OCI-LY3 (cell line): ENCODE results near the gene ATRAID.

Experiments used
- H2AFZ ChIP-seq: fragments of 200-600, 300-600 bp; shearing (Covaris generic); 2 replicates; pipeline ENCODE4 v1.6.0; 2014; ENCODE audit warnings: antibody characterized with exemption, low read depth, low read length
- H3K27ac ChIP-seq: fragments of 200-600, 300-600 bp; sonication (generic); 2 replicates; pipeline ENCODE4 v1.5.1; 2014; ENCODE audit warnings: mild to moderate bottlenecking, low read length, moderate library complexity, mixed read lengths
- H3K27me3 ChIP-seq: fragments of 200-600, 300-600 bp; sonication (generic); 2 replicates; pipeline ENCODE4 v1.6.1; 2014; ENCODE audit warnings: low read depth, low read length, mixed read lengths
- H3K36me3 ChIP-seq: fragments of 200-600, 300-600 bp; sonication (generic); replicated peaks from 2 replicates; pipeline ENCODE3; 2014; ENCODE audit warnings: low read depth, low read length, mixed read lengths
- H3K4me1 ChIP-seq: fragments of 300-600, 200-600 bp; sonication (generic); 2 replicates; pipeline ENCODE4 v1.6.1; 2014; ENCODE audit warnings: low read length, mixed read lengths
- H3K4me2 ChIP-seq: fragments of 200-600, 300-600 bp; sonication (generic); 2 replicates; pipeline ENCODE4 v1.6.1; 2014; ENCODE audit warnings: low read length, mixed read lengths
- H3K4me3 ChIP-seq: fragments of 300-600, 200-600 bp; sonication (generic); 2 replicates; pipeline ENCODE4 v1.5.1; 2014; ENCODE audit warnings: antibody characterized with exemption, mild to moderate bottlenecking, low read length, moderate library complexity
- H3K79me2 ChIP-seq: fragments of 300-600, 200-600 bp; shearing (Covaris generic); 2 replicates; pipeline ENCODE4 v1.6.1; 2014; ENCODE audit warnings: mild to moderate bottlenecking, low read length, mixed read lengths
- H3K9ac ChIP-seq: fragments of 300-600, 200-600 bp; shearing (Covaris generic); 2 replicates; pipeline ENCODE4 v1.6.0; 2014; ENCODE audit warnings: mild to moderate bottlenecking, low read length, moderate library complexity
- H3K9me3 ChIP-seq: fragments of 200-600, 300-600 bp; shearing (Covaris generic); 2 replicates; pipeline ENCODE4 v1.6.1; 2014; ENCODE audit warnings: low read length, mixed read lengths; ENCODE audit not compliant: insufficient read depth
- H4K20me1 ChIP-seq: fragments of 200-600, 300-600 bp; sonication (generic); 2 replicates; pipeline ENCODE4 v1.6.1; 2016; ENCODE audit warnings: low read length, mixed read lengths; ENCODE audit not compliant: insufficient read depth
- EZH2phosphoT487 ChIP-seq: fragments of 200-600 bp; shearing (Covaris generic); IDR thresholded peaks from 2 replicates; pipeline ENCODE4 v1.6.1; 2018; ENCODE audit warnings: antibody characterized with exemption, mixed run types, low read depth
- TF ChIP-seq, protein P1 (sequence below): fragments of 200-600, 300-600 bp; sonication (generic); IDR thresholded peaks from 2 replicates; pipeline ENCODE4 v1.5.1; 2014; ENCODE audit warnings: antibody characterized with exemption, low read length, low read depth

ATRAID gene

GRCh38 chr2:27233341-27233740 is 21.5 kb downstream of the ATRAID start:
- Histone ChIP-seq H3K4me2 (no peak overlapping the region), H3K4me3 (no peak overlapping the region), H2AFZ (no peak overlapping the region), H3K27me3 (no peaks in the 10 kb centered on the region), H4K20me1 (no peaks in the 10 kb centered on the region), H3K9ac (no peak overlapping the region), H3K9me3 (no peaks in the 10 kb centered on the region), H3K4me1 (no peaks in the 10 kb centered on the region), H3K36me3 (peaks cover 73% of the 10 kb centered on the region), H3K27ac (no peak overlapping the region), H3K79me2 (no peaks in the 10 kb centered on the region)
- TF ChIP-seq EZH2phosphoT487 = no peak
- TF ChIP-seq, protein P1, sequence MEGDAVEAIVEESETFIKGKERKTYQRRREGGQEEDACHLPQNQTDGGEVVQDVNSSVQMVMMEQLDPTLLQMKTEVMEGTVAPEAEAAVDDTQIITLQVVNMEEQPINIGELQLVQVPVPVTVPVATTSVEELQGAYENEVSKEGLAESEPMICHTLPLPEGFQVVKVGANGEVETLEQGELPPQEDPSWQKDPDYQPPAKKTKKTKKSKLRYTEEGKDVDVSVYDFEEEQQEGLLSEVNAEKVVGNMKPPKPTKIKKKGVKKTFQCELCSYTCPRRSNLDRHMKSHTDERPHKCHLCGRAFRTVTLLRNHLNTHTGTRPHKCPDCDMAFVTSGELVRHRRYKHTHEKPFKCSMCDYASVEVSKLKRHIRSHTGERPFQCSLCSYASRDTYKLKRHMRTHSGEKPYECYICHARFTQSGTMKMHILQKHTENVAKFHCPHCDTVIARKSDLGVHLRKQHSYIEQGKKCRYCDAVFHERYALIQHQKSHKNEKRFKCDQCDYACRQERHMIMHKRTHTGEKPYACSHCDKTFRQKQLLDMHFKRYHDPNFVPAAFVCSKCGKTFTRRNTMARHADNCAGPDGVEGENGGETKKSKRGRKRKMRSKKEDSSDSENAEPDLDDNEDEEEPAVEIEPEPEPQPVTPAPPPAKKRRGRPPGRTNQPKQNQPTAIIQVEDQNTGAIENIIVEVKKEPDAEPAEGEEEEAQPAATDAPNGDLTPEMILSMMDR = no peak

DNA sequence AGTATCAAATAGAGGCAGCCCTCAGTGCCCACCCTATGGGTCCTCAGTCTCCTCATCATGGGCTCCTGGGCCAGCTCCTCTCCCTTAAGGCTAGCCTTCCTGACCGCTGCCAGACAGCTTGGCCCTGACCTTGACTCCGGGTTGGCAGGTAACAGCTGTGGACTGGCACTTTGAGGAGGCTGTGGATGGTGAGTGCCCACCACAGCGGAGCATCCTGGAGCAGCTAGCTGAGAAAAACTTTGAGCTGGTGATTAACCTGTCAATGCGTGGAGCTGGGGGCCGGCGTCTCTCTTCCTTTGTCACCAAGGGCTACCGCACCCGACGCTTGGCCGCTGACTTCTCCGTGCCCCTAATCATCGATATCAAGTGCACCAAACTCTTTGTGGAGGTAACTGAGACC is 24.3 kb downstream of the ATRAID start:
- Histone ChIP-seq H3K36me3 (peaks cover 91% of the 10 kb centered on the region), H4K20me1 (no peaks in the 10 kb centered on the region), H3K27ac (no peak overlapping the region), H3K9ac (no peak overlapping the region), H3K27me3 (no peaks in the 10 kb centered on the region), H3K4me3 (no peak overlapping the region), H3K4me1 (no peaks in the 10 kb centered on the region), H3K9me3 (no peaks in the 10 kb centered on the region), H3K4me2 (no peak overlapping the region), H3K79me2 (no peaks in the 10 kb centered on the region), H2AFZ (no peak overlapping the region)
- TF ChIP-seq, protein P1 = no peak
- no peak for TF ChIP-seq EZH2phosphoT487

DNA sequence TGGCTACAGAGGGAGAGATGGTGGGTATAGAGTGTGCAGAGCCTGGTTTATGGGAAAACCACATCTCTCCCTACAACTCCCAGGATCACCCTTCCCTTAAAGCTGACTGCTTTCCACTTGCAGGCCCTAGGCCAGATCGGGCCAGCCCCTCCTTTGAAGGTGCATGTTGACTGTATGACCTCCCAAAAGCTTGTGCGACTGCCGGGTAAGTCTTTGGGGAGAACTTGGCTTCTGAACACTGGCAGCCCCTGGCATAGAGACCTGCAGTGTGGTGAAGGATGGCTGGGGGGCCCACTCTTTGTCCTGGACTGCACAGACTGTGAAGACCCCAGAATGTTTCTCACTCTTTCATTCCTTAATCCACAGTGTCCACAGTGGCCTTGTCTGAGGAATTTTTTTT is 24.8 kb downstream of the ATRAID start:
- no peak overlapping the region for H3K27ac ChIP-seq
- H2AFZ ChIP-seq = no peak overlapping the region
- H3K4me2 ChIP-seq = no peak overlapping the region
- no peaks in the 10 kb centered on the region for H3K9me3 ChIP-seq
- H3K4me1 ChIP-seq = no peaks in the 10 kb centered on the region
- H3K36me3 ChIP-seq = peaks cover 89% of the 10 kb centered on the region
- no peak for TF ChIP-seq EZH2phosphoT487
- TF ChIP-seq, protein P1 = no peak
- H3K4me3 ChIP-seq = no peak overlapping the region
- no peaks in the 10 kb centered on the region for H3K27me3 ChIP-seq
- H3K79me2 ChIP-seq = no peaks in the 10 kb centered on the region
- H3K9ac ChIP-seq = no peak overlapping the region
- H4K20me1 ChIP-seq = no peaks in the 10 kb centered on the region

GRCh38 chr2:27237341-27237945 is 25.6 kb downstream of the ATRAID start:
- H3K79me2 ChIP-seq = no peaks in the 10 kb centered on the region
- H3K4me2 ChIP-seq = no peak overlapping the region
- H3K36me3 ChIP-seq = peaks cover 87% of the 10 kb centered on the region
- no peaks in the 10 kb centered on the region for H4K20me1 ChIP-seq
- H2AFZ ChIP-seq = no peak overlapping the region
- no peak for TF ChIP-seq EZH2phosphoT487
- TF ChIP-seq, protein P1 = no peak
- H3K4me3 ChIP-seq = no peak overlapping the region
- no peaks in the 10 kb centered on the region for H3K4me1 ChIP-seq
- no peaks in the 10 kb centered on the region for H3K27me3 ChIP-seq
- H3K9ac ChIP-seq = no peak overlapping the region
- no peak overlapping the region for H3K27ac ChIP-seq
- no peaks in the 10 kb centered on the region for H3K9me3 ChIP-seq
